H1 (cell line): ENCODE measurements around the gene RPS6KL1.

ENCODE experiments used
- GTF2F1 ChIP-seq: IDR thresholded peaks from 2 replicates; pipeline ENCODE4 v1.6.1; 2012; ENCODE audit warnings: low read depth, low read length, improper control_type of control experiment, borderline replicate concordance
- SP1 ChIP-seq: IDR thresholded peaks from 2 replicates; pipeline ENCODE4 v1.6.1; 2011; ENCODE audit warnings: low read depth, low read length
- SUZ12 ChIP-seq: fragments of 200-600 bp; sonication (generic); IDR thresholded peaks from 2 replicates; pipeline ENCODE4 v1.6.1; 2012; ENCODE audit warnings: mild to moderate bottlenecking, inconsistent platforms, low read length, moderate library complexity, mixed read lengths

DNA sequence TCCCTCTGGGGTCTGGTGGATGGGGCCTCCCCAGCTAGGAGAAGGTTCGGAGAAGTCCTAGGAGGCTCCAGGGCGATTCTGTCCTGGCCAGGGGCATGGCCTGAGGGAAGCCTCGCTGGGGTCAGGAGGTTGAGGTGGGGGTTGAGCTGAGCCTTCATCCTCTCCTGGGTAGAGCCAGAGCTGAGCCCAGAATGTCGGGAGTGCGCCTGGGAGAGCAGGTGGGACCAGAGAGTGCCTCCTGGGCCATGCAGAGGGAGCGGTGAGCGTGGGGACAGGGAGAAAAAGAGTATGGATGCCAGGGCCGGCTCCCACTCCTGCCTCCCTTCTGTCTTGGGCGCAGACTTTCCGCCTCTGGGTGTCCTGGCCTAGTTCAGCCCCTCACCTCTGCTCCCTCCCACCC, 13.1 kb downstream of the RPS6KL1 start:
- TF ChIP-seq SUZ12: no peak
- no peak for TF ChIP-seq SP1
- no peak for TF ChIP-seq GTF2F1
